Gastroesophageal sphincter (tissue), 4 donors: Measurements from ENCODE around the gene ARHGAP44. TPM values are rescaled to one million over a fixed set of nuclear protein-coding genes. Genes with fewer than 3 reads are reported as not detected.

ENCODE experiments used
- ATAC-seq: fragments of 150-250 bp; one replicate; pipeline ENCODE4 v1.9.1; 2016; ENCODE audit warnings: mild to moderate bottlenecking, moderate library complexity
- H3K27ac ChIP-seq, 4 donors: fragments of 200-600 bp; sonication (generic) in 3 of 4; 1 replicate in 3 of 4; 2 replicates in 1 of 4; pipeline ENCODE4 v1.5.1; 2016 to 2019
- H3K27me3 ChIP-seq: fragments of 200-600 bp; sonication (generic); one replicate; pipeline ENCODE4 v1.5.1; 2019
- H3K36me3 ChIP-seq, 2 donors: fragments of 200-600 bp; sonication (generic); one replicate each; pipeline ENCODE4 v1.5.1; 2019; ENCODE audit warnings: control low read depth in 1 of 2
- H3K4me1 ChIP-seq, 3 donors: fragments of 200-600 bp; sonication (generic); 1 replicate in 2 of 3; 2 replicates in 1 of 3; pipeline ENCODE4 v1.5.1; 2016 to 2019; ENCODE audit warnings: control low read depth in 2 of 3
- H3K4me3 ChIP-seq, 2 donors: fragments of 200-600 bp; sonication (generic); one replicate each; pipeline ENCODE4 v1.5.1; 2019; ENCODE audit warnings: mild to moderate bottlenecking in 1 of 2, moderate library complexity in 1 of 2
- H3K9me3 ChIP-seq, 3 donors: fragments of 200-600 bp; sonication (generic); one replicate each; pipeline ENCODE4 v1.5.1; 2017 to 2019; ENCODE audit warnings: control low read depth in 2 of 3
- EP300 ChIP-seq: sonication (generic); formaldehyde crosslinking; IDR thresholded peaks from one replicate; pipeline ENCODE4 v1.6.1; 2017; ENCODE audit warnings: antibody characterized with exemption, mild to moderate bottlenecking
- POLR2A ChIP-seq, 2 donors: fragments of 450-650 bp; IDR thresholded peaks; one replicate each; pipeline ENCODE4 v1.6.1; 2017; ENCODE audit warnings: antibody characterized with exemption in 2 of 2, mild to moderate bottlenecking in 2 of 2, moderate library complexity in 1 of 2
- POLR2AphosphoS5 ChIP-seq: sonication (generic); formaldehyde crosslinking; IDR thresholded peaks from one replicate; pipeline ENCODE4 v1.6.1; 2017; ENCODE audit warnings: antibody characterized with exemption
- WGBS, 2 donors: methylation state at CpG; one replicate each; pipeline ENCODE4 v1.1.5; 2018; ENCODE audit warnings: low coverage in 1 of 2; 5-methylcytosine and 5-hydroxymethylcytosine counted together
- total RNA-seq, 4 donors: library from RNA; depleted of rRNA; stranded (reverse); fragments of >200 nt; gene quantifications; one replicate each; pipeline ENCODE4 v1.1.0, GENCODE V29; 2016
- TF ChIP-seq, protein P1 (sequence below), 4 experiments: fragments of 200-600 bp in 2 of 4; fragments of 450-650 bp in 2 of 4; sonication (generic) in 1 of 4; IDR thresholded peaks; one replicate each; pipeline ENCODE4 v1.5.1; 2017 to 2019; ENCODE audit warnings: antibody characterized with exemption in 4 of 4, mild to moderate bottlenecking in 2 of 4, moderate library complexity in 2 of 4

The ARHGAP44 gene
- total RNA-seq, 4 donors from 2014 or later, result 4.7 to 12.5 (median 6.5) TPM

DNA sequence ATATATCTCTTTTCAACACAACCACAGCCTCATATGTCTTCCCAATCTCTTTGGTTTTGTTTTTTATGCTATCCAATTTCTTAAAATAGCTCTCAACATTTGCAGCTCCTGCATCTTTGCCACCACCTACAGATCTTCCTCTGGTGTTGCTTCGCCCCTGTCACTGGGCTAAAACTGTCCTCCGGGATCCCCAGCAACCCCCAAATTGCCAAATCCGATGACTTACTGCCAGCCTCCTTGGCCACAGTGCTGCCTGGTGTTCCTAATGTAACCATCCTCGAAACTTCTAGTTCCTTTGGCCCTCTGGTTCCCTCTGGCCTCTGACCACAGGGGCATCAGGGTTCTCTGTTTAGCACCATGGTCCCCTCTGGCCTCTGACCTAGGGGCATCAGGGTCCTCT, 157.7 kb downstream of the ARHGAP44 start:
- Histone ChIP-seq H3K27me3 (no peaks in the 10 kb centered on the region), H3K4me3 (no peak overlapping the region), H3K4me1 (no peaks in the 10 kb centered on the region), H3K27ac (no peak overlapping the region), H3K36me3 (peaks cover 0 to 55% of the 10 kb centered on the region in 2 donors), H3K9me3 (no peaks in the 10 kb centered on the region)
- no peak for TF ChIP-seq POLR2AphosphoS5
- TF ChIP-seq, protein P1, sequence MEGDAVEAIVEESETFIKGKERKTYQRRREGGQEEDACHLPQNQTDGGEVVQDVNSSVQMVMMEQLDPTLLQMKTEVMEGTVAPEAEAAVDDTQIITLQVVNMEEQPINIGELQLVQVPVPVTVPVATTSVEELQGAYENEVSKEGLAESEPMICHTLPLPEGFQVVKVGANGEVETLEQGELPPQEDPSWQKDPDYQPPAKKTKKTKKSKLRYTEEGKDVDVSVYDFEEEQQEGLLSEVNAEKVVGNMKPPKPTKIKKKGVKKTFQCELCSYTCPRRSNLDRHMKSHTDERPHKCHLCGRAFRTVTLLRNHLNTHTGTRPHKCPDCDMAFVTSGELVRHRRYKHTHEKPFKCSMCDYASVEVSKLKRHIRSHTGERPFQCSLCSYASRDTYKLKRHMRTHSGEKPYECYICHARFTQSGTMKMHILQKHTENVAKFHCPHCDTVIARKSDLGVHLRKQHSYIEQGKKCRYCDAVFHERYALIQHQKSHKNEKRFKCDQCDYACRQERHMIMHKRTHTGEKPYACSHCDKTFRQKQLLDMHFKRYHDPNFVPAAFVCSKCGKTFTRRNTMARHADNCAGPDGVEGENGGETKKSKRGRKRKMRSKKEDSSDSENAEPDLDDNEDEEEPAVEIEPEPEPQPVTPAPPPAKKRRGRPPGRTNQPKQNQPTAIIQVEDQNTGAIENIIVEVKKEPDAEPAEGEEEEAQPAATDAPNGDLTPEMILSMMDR (IDR thresholded peaks at IDR 0.05), result no peak
- no peak for TF ChIP-seq EP300
- no peak for TF ChIP-seq POLR2A (IDR thresholded peaks at IDR 0.05)
- ATAC-seq, result no peak
- WGBS, 2 donors, result 80 to 93% methylated on average over 4 of the region's 4 CpGs

DNA sequence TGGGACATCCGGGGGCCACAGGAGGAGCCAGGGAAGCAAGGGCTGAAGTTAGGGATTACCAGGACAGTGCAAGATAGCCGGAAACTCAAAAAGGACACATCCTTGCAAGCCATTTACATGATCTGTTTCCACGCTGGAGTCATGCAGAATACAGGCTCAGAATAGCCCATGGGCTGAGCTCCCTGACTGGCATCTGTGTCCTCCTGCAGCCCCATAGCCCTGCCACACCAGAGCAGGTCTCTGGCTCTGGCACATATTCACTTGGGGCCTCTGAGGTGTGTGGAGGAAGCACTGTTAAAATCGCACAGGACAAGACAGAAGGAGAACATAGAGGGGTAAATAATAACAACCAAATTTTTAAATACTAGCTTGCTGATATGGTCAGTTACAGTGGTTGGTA, 162.7 kb downstream of the ARHGAP44 start:
- no peaks in the 10 kb centered on the region for H3K27me3 ChIP-seq
- H3K27ac ChIP-seq, result no peak overlapping the region
- H3K4me3 ChIP-seq, result no peak overlapping the region
- H3K36me3 ChIP-seq, result peaks cover 0 to 84% of the 10 kb centered on the region in 2 donors
- ATAC-seq, result no peak
- 85 to 86% methylated on average over 2 to 4 of the region's 4 CpGs for WGBS, 2 donors
- no peaks in the 10 kb centered on the region for H3K4me1 ChIP-seq
- no peak for TF ChIP-seq POLR2AphosphoS5
- TF ChIP-seq, protein P1 (IDR thresholded peaks at IDR 0.05), result no peak
- no peak for TF ChIP-seq EP300
- no peak for TF ChIP-seq POLR2A (IDR thresholded peaks at IDR 0.05)
- H3K9me3 ChIP-seq, result peaks cover 0 to 10% (median 0%) of the 10 kb centered on the region in 3 donors

DNA sequence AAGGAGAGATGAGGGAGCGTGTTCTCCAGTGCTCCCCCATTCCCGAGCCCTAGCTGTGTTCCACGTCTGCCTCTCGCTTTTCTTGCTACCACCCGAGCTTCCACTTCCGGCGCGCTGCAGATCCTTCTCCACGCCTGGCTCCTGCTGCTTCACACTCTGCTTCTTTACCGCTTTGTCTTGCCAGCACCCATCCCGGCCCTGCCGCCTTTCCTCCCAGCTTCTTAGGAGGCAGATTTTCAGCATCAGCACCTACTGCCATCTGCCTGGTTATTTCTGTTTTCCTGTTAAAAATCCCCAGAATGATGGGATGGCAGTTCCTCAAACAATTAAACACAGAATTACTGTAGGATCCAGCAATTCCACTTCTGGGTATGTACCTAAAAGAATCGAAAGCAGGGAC, 163.9 kb downstream of the ARHGAP44 start:
- 93% methylated on average over 8 to 13 of the region's 13 CpGs for WGBS, 2 donors
- H3K27ac ChIP-seq, result no peak overlapping the region
- H3K4me1 ChIP-seq, result no peaks in the 10 kb centered on the region
- H3K36me3 ChIP-seq, result peaks cover 0 to 84% of the 10 kb centered on the region in 2 donors
- no peak for TF ChIP-seq POLR2AphosphoS5
- TF ChIP-seq POLR2A (IDR thresholded peaks at IDR 0.05), result no peak
- TF ChIP-seq, protein P1 (IDR thresholded peaks at IDR 0.05), result no peak
- ATAC-seq, result no peak
- H3K4me3 ChIP-seq, result no peak overlapping the region
- H3K27me3 ChIP-seq, result no peaks in the 10 kb centered on the region
- H3K9me3 ChIP-seq, result peaks cover 0 to 22% (median 0%) of the 10 kb centered on the region in 3 donors

DNA sequence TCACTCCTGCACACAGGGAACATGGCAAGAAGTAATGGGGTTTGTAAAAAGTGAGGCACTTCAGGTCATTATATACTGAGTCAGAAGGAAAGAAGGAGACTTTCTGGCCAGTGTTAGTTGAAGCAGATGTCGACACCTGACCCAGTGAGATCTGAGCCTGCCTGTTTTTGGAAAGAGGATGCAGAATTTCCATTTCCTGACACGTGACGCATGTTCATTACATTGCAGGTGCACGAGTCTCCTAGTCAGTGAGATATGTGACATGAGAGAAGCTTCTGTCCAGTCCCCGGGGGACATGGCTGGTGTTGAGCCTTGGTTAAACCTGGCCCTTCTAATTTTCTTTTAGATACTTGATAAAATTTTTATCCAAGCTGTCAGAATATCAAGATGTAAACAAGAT, 166.2 kb downstream of the ARHGAP44 start:
- Histone ChIP-seq H3K27ac (no peak overlapping the region), H3K9me3 (peaks cover 0 to 22% (median 0%) of the 10 kb centered on the region in 3 donors), H3K36me3 (peaks cover 0 to 77% of the 10 kb centered on the region in 2 donors), H3K4me1 (no peaks in the 10 kb centered on the region), H3K4me3 (no peak overlapping the region), H3K27me3 (no peaks in the 10 kb centered on the region)
- TF ChIP-seq POLR2AphosphoS5, result no peak
- WGBS, 2 donors, result 87 to 94% methylated on average over 4 to 5 of the region's 5 CpGs
- no peak for ATAC-seq

DNA sequence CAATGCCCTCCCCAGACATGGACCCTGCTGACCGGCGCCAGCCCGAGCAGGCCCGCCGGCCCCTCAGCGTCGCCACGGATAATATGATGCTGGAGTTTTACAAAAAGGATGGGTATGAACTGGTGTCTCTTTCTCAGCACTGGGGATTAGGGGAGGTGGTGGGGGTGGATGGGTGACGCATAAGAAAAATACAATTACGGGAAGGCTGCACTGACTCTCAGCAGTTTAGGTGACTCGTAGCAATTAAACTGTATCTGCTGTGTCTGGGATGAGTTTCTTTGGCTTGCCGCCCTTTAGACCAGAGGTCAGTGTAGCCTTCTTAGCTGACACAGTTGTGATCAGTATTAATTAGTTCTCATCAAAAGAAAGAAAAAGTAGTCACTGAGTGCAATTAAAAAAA, 169.5 kb downstream of the ARHGAP44 start:
- TF ChIP-seq POLR2A (IDR thresholded peaks at IDR 0.05) (no peak), POLR2AphosphoS5 (no peak), EP300 (no peak)
- TF ChIP-seq, protein P1 (IDR thresholded peaks at IDR 0.05), result no peak
- no peak for ATAC-seq
- 87 to 93% methylated on average over 4 of the region's 12 CpGs for WGBS, 2 donors
- Histone ChIP-seq H3K27ac (no peak overlapping the region), H3K9me3 (peaks cover 0 to 22% (median 0%) of the 10 kb centered on the region in 3 donors), H3K4me3 (no peak overlapping the region), H3K36me3 (peaks cover 0 to 53% of the 10 kb centered on the region in 2 donors), H3K27me3 (no peaks in the 10 kb centered on the region), H3K4me1 (no peaks in the 10 kb centered on the region)
